Nephron progenitor cell (in vitro differentiated cells): ENCODE measurements around the gene RPTOR.
A peak's percentile ranks its signal among the peaks of the same experiment; 100 is the strongest.
"Not testable (repeated sequence)": the region's sequence is repeated elsewhere in the genome, so short reads cannot be mapped to it uniquely, and the experiment has no call there.

Experiments used
- DNase-seq: peaks from one replicate; pipeline ENCODE4 v3.0.0; 2021
- H3K27ac Mint-ChIP-seq: 2 replicates; pipeline ENCODE4 v1.8.0; 2021; ENCODE audit warnings: mild to moderate bottlenecking, moderate library complexity, mixed read lengths
- H3K27me3 Mint-ChIP-seq: 2 replicates; pipeline ENCODE4 v1.8.0; 2021; ENCODE audit warnings: mild to moderate bottlenecking, low read depth, mixed read lengths; ENCODE audit not compliant: poor library complexity
- H3K36me3 Mint-ChIP-seq: 2 replicates; pipeline ENCODE4 v1.8.0; 2021; ENCODE audit warnings: low read depth, mixed read lengths
- H3K4me1 Mint-ChIP-seq: 2 replicates; pipeline ENCODE4 v1.8.0; 2021; ENCODE audit warnings: mixed read lengths
- H3K4me3 Mint-ChIP-seq: 2 replicates; pipeline ENCODE4 v1.8.0; 2021; ENCODE audit warnings: mild to moderate bottlenecking, moderate library complexity, mixed read lengths
- H3K9me3 Mint-ChIP-seq: 2 replicates; pipeline ENCODE4 v1.8.0; 2021; ENCODE audit warnings: mild to moderate bottlenecking, moderate library complexity, mixed read lengths
- CTCF ChIP-seq: fragments of 200-600 bp; sonication (generic); IDR thresholded peaks from 2 replicates; pipeline ENCODE4 v1.5.0; 2021; ENCODE audit warnings: antibody characterized with exemption

Gene RPTOR

GRCh38 chr17:80738987-80739730 is 194.5 kb downstream of the RPTOR start:
- DNase-seq, result no peak
- Mint-ChIP-seq H3K4me3 (no peak overlapping the region), H3K27me3 (peaks cover 4% of the 10 kb centered on the region), H3K9me3 (peaks cover 29% of the 10 kb centered on the region), H3K36me3 (peaks cover 45% of the 10 kb centered on the region), H3K4me1 (peaks cover 31% of the 10 kb centered on the region), H3K27ac (no peak overlapping the region)
- no peak for TF ChIP-seq CTCF

GRCh38 chr17:80740141-80740540 is 195.5 kb downstream of the RPTOR start:
- Mint-ChIP-seq H3K27me3 (peaks cover 4% of the 10 kb centered on the region), H3K9me3 (peaks cover 29% of the 10 kb centered on the region), H3K4me1 (peaks cover 28% of the 10 kb centered on the region), H3K27ac (no peak overlapping the region), H3K4me3 (no peak overlapping the region), H3K36me3 (peaks cover 43% of the 10 kb centered on the region)
- DNase-seq, result no peak
- TF ChIP-seq CTCF, result no peak

- Mint-ChIP-seq H3K9me3 (peaks cover 29% of the 10 kb centered on the region), H3K27ac (peak overlapping the region; percentile 47), H3K4me1 (peaks cover 28% of the 10 kb centered on the region), H3K36me3 (peaks cover 45% of the 10 kb centered on the region), H3K4me3 (no peak overlapping the region), H3K27me3 (peaks cover 4% of the 10 kb centered on the region)
- no peak for TF ChIP-seq CTCF
- no peak for DNase-seq
Measured at GRCh38 chr17:80742091-80742490, 197.5 kb downstream of the RPTOR start.

GRCh38 chr17:80742581-80743180 is 198.0 kb downstream of the RPTOR start:
- Mint-ChIP-seq H3K27me3 (peaks cover 4% of the 10 kb centered on the region), H3K27ac (peak overlapping the region; percentile 13), H3K9me3 (peaks cover 29% of the 10 kb centered on the region), H3K4me1 (peaks cover 28% of the 10 kb centered on the region), H3K36me3 (peaks cover 51% of the 10 kb centered on the region), H3K4me3 (no peak overlapping the region)
- no peak for TF ChIP-seq CTCF
- DNase-seq, result no peak

- peaks cover 28% of the 10 kb centered on the region for H3K4me1 Mint-ChIP-seq
- no peak for DNase-seq
- no peak overlapping the region for H3K4me3 Mint-ChIP-seq
- TF ChIP-seq CTCF, result no peak
- H3K9me3 Mint-ChIP-seq, result peaks cover 29% of the 10 kb centered on the region
- H3K36me3 Mint-ChIP-seq, result peaks cover 53% of the 10 kb centered on the region
- no peak overlapping the region for H3K27ac Mint-ChIP-seq
- H3K27me3 Mint-ChIP-seq, result peaks cover 4% of the 10 kb centered on the region
Measured at GRCh38 chr17:80743181-80743771, 198.6 kb downstream of the RPTOR start.

- Mint-ChIP-seq H3K9me3 (peaks cover 29% of the 10 kb centered on the region), H3K36me3 (peaks cover 53% of the 10 kb centered on the region), H3K4me1 (peaks cover 27% of the 10 kb centered on the region)
- not testable (repeated sequence) for H3K27me3 Mint-ChIP-seq, DNase-seq, H3K4me3 Mint-ChIP-seq, H3K27ac Mint-ChIP-seq
Measured at GRCh38 chr17:80743973-80744372, 199.3 kb downstream of the RPTOR start.

GRCh38 chr17:80744725-80745124 is 200.1 kb downstream of the RPTOR start:
- H3K36me3 Mint-ChIP-seq, result peaks cover 45% of the 10 kb centered on the region
- H3K27me3 Mint-ChIP-seq, H3K27ac Mint-ChIP-seq, H3K4me3 Mint-ChIP-seq, DNase-seq: not testable (repeated sequence)
- peaks cover 21% of the 10 kb centered on the region for H3K4me1 Mint-ChIP-seq
- peaks cover 21% of the 10 kb centered on the region for H3K9me3 Mint-ChIP-seq
